K562 (cell line): ENCODE results near the gene ARAP1. TPM values are rescaled to one million over a fixed set of nuclear protein-coding genes. Genes with fewer than 3 reads are reported as not detected.
A peak's percentile ranks its signal among the peaks of the same experiment; 100 is the strongest.

Source experiments
- ELK3 ChIP-seq: fragments of 450-650 bp; formaldehyde crosslinking; IDR thresholded peaks from 2 replicates; pipeline ENCODE4 v1.4.0; 2020; ENCODE audit warnings: mild to moderate bottlenecking
- EP300 ChIP-seq: IDR thresholded peaks from 2 replicates; pipeline ENCODE4 v1.6.1; 2012; ENCODE audit warnings: low read length, improper control_type of control experiment
- ETS2 ChIP-seq: IDR thresholded peaks from 2 replicates; pipeline ENCODE4 v1.6.1; 2016; ENCODE audit warnings: borderline replicate concordance, missing genetic modification characterization, mild to moderate bottlenecking, moderate library complexity, missing compliant biosample characterization; ENCODE audit not compliant: poor library complexity, severe bottlenecking
- GABPB1 ChIP-seq: sonication (generic); formaldehyde crosslinking; IDR thresholded peaks from 2 replicates; pipeline ENCODE4 v1.8.0; 2022; ENCODE audit warnings: mild to moderate bottlenecking, missing genetic modification reagents
- HSF4 ChIP-seq: fragments of 250-450 bp; sonication (Bioruptor Pico); IDR thresholded peaks from 2 replicates; pipeline ENCODE4 v2.1.2; 2022; ENCODE audit warnings: mild to moderate bottlenecking, moderate library complexity, borderline replicate concordance
- LCOR ChIP-seq: sonication (generic); formaldehyde crosslinking; IDR thresholded peaks from 2 replicates; pipeline ENCODE4 v1.8.0; 2022; ENCODE audit warnings: mild to moderate bottlenecking, missing genetic modification reagents
- POLR2AphosphoS2 ChIP-seq: IDR thresholded peaks from 2 replicates; pipeline ENCODE4 v1.6.1; 2012; ENCODE audit warnings: low read length, improper control_type of control experiment
- RFX1 ChIP-seq: fragments of 450-650 bp; IDR thresholded peaks from 2 replicates; pipeline ENCODE4 v1.6.1; 2016; ENCODE audit warnings: mild to moderate bottlenecking, moderate library complexity
- THRA ChIP-seq: fragments of 450-650 bp; IDR thresholded peaks from 2 replicates; pipeline ENCODE4 v1.6.1; 2017; ENCODE audit warnings: mild to moderate bottlenecking, moderate library complexity
- VEZF1 ChIP-seq: fragments of 200-800 bp; sonication (Bioruptor generic); IDR thresholded peaks from 2 replicates; pipeline ENCODE4 v1.6.1; 2017; ENCODE audit warnings: missing genetic modification characterization, missing compliant biosample characterization
- ZEB2 ChIP-seq: fragments of 450-650 bp; IDR thresholded peaks from 2 replicates; pipeline ENCODE4 v1.6.1; 2016
- ZKSCAN3 ChIP-seq: fragments of 250-450 bp; sonication (Bioruptor Pico); IDR thresholded peaks from 2 replicates; pipeline ENCODE4 v1.4.0; 2020
- ZNF398 ChIP-seq: fragments of 250-450 bp; sonication (Bioruptor Pico); IDR thresholded peaks from 2 replicates; pipeline ENCODE4 v1.8.0; 2021; ENCODE audit warnings: moderate library complexity, mild to moderate bottlenecking, inconsistent platforms
- ZNF592 ChIP-seq: fragments of 450-650 bp; IDR thresholded peaks from 2 replicates; pipeline ENCODE4 v1.6.1; 2017; ENCODE audit warnings: antibody characterized with exemption, mild to moderate bottlenecking
- ZNF699 ChIP-seq: fragments of 250-450 bp; sonication (Bioruptor Pico); IDR thresholded peaks from 2 replicates; pipeline ENCODE4 v1.8.0; 2021; ENCODE audit warnings: mild to moderate bottlenecking, moderate library complexity; ENCODE audit not compliant: insufficient replicate concordance
- polyA plus RNA-seq, 8 experiments: library from polyadenylated mRNA; depleted of rRNA in 4 of 8; stranded (reverse) in 5 of 8; unstranded in 3 of 8; fragments of >200 nt; fragmentation: Nextera tagmentation in 2 of 8; fragmentation: Illumina TruSeq in 1 of 8; extraction: Ambion mirVana in 2 of 8; extraction: Trizol in 1 of 8; gene quantifications; 2 replicates each; pipeline versions ENCODE4 v1.2.1 to v1.2.3, GENCODE V29; 2011 to 2014; ENCODE audit warnings: inconsistent platforms in 1 of 8, missing spikeins in 1 of 8
- total RNA-seq, 7 experiments: library from RNA; depleted of rRNA in 6 of 7; stranded (reverse); fragments of >200 nt in 6 of 7; fragmentation: Illumina TruSeq in 2 of 7; extraction: Trizol in 2 of 7; gene quantifications; 2 replicates each; pipeline versions ENCODE4 v1.2.1 to v1.2.3, GENCODE V29; 2011 to 2021; ENCODE audit warnings: low replicate concordance in 1 of 7

The ARAP1 gene
- total and polyA plus RNA-seq, 9 of the 15 experiments (the other 6 are each of a cell fraction or from before 2014, with no cell fraction given) = 0.23 to 67.0 (median 24.6) TPM

- TF ChIP-seq VEZF1 (CRISPR knock-in tag) (peak; percentile 66), LCOR (CRISPR knock-in tag) (0 out of 2 replicates have a peak, but pooled peaks have one; percentile 33), POLR2AphosphoS2 (no peak), ELK3 (no peak), GABPB1 (CRISPR knock-in tag) (peak; percentile 43; the same call in 1 of the 2 replicates), ZNF592 (peak; percentile 93), THRA (no peak), ZEB2 (peak; percentile 76), ZNF398 (CRISPR knock-in tag) (no peak), RFX1 (no peak), ETS2 (tag) (no peak), ZKSCAN3 (CRISPR knock-in tag) (no peak), EP300 (no peak), ZNF699 (CRISPR knock-in tag) (no peak), HSF4 (CRISPR knock-in tag) (no peak)
These were observed 35.3 kb upstream of the ARAP1 start (continued) for GRCh38 chr11:72787216-72788104.
